NT2/D1 (cell line): ENCODE data around the gene SLAMF6.
"Not testable (repeated sequence)": the region's sequence is repeated elsewhere in the genome, so short reads cannot be mapped to it uniquely, and the experiment has no call there.

Experiments
- SUZ12 ChIP-seq: IDR thresholded peaks from 2 replicates; pipeline ENCODE4 v1.6.1; 2011; ENCODE audit not compliant: insufficient read length, insufficient read depth; ENCODE audit errors: extremely low read depth
- YY1 ChIP-seq: IDR thresholded peaks from 2 replicates; pipeline ENCODE4 v1.6.1; 2011; ENCODE audit not compliant: insufficient read length, insufficient read depth
- ZNF274 ChIP-seq: IDR thresholded peaks from 2 replicates; pipeline ENCODE4 v1.6.1; 2011; ENCODE audit warnings: mild to moderate bottlenecking, low read depth, low read length

- TF ChIP-seq ZNF274, YY1, SUZ12: not testable (repeated sequence)
Measured at GRCh38 chr1:160515908-160516307, 7.1 kb downstream of the SLAMF6 start.
